LNCaP clone FGC (cell line): ENCODE measurements around the gene SEMA4D.
A peak's percentile ranks its signal among the peaks of the same experiment; 100 is the strongest.

Experiments
- DNase-seq: peaks from one replicate; pipeline ENCODE4 v3.0.0-alpha.2; 2011; ENCODE audit warnings: low read depth
- H3K4me3 ChIP-seq: 2 replicates; pipeline ENCODE4 v1.5.1; 2011; ENCODE audit warnings: mild to moderate bottlenecking, low read depth, low read length, control low read depth
- TF ChIP-seq, protein P1 (sequence below): IDR thresholded peaks from 2 replicates; pipeline ENCODE4 v1.5.1; 2012; ENCODE audit warnings: mild to moderate bottlenecking; ENCODE audit not compliant: control insufficient read depth, insufficient read depth; ENCODE audit errors: extremely low read depth

Gene SEMA4D

DNA sequence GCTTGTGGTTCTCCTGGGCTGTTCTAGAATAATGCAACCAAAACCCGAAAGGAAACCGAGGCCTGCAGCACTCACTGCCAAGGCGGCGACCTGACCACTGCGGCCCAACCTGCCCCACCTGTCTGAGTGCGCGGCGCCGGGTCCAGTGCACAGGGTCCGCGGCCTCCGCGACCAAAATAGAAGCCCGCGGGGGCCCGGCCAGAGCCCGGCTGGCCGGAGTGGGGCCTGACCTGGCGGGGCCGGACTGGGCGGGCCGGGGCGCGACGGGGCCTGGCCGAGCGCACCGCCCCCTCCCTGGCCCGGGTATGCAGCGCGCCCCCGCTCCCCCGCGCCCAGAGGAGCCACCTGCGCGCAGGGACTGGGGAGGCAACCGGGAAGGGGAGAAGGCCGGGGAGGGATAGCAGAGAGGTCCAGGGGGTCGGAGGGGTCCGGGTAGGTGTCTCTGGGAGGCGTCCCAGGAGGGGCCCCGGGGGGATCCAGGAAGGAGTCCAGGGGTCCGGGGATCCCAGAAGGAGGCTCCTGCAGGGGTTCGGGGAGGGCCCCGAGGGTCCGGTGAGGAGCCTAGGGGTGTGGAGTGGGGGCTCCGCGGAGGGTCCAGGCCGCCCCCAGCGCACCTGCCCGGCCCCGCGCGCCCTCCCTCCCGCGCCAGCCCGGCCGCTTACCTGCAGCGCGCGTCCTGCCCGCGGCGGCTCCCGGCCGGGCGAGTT, 503 bp downstream of the SEMA4D start:
- no peak for DNase-seq
- H3K4me3 ChIP-seq = peak overlapping the region; percentile 79
- TF ChIP-seq, protein P1, sequence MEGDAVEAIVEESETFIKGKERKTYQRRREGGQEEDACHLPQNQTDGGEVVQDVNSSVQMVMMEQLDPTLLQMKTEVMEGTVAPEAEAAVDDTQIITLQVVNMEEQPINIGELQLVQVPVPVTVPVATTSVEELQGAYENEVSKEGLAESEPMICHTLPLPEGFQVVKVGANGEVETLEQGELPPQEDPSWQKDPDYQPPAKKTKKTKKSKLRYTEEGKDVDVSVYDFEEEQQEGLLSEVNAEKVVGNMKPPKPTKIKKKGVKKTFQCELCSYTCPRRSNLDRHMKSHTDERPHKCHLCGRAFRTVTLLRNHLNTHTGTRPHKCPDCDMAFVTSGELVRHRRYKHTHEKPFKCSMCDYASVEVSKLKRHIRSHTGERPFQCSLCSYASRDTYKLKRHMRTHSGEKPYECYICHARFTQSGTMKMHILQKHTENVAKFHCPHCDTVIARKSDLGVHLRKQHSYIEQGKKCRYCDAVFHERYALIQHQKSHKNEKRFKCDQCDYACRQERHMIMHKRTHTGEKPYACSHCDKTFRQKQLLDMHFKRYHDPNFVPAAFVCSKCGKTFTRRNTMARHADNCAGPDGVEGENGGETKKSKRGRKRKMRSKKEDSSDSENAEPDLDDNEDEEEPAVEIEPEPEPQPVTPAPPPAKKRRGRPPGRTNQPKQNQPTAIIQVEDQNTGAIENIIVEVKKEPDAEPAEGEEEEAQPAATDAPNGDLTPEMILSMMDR = no peak

DNA sequence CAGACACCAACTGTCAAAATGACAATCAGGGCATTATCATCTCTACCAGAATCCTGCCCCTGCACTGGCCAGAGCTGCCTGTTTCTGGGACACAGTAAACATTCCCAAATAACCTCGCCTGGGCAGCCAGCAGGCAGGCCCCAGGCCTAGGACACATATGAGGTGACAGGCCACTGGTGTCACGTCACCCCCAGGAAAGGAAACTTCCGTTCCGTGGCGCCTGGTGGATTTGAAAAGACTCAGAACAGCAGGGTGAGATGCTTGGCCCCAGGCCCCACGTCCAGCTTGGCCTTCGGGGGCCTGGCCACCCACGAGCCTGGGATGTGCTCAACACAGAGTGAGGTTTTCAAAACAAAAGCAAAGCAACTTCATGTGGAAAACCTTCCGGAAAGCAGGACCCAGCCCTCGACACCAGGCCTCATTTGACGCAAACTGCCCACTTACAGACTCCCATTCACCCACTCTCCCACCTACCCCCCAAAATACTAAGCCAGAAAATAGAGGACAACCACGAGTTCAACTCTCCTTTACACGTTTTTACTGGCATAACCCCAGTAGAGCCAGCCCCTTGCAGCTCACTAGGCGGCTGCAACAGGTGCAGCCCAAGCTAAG, 1.2 kb downstream of the SEMA4D start:
- TF ChIP-seq, protein P1 = no peak
- DNase-seq = no peak
- H3K4me3 ChIP-seq = peak overlapping the region; percentile 79

DNA sequence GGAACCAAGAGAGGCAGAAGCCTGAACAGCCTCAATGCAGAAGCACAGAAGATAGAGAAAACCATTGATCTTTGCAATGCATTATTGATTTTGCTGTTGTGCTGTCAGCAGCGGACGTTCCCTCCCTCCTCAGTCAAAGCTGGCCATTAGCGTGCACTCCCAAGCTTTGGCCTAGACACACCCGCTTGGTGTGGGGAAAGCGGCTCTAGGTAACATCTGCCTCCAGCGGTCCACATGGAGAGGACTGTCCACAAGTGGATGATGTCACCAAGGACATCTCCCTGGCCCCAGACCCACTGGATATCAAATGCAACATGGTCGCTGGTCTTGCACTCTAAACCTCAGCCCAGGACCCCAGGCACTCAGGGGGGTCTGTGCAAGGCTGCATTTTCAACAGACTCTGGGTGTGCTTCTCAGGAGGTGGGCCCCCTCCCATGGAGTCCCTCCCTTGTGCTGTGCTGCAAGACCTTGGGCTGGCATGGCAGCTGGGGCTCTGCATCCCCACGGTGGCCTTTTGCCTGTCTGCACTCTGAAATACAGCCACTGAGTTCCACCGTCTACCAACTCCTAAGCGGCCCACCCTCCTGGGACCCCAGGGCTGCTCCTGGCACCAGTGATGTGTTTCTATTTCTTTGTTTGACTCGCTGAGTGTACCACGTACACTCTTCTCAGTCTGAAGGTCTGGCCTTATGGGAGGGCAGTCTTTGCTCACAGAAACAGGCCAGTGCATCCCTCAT, 1.9 kb downstream of the SEMA4D start:
- TF ChIP-seq, protein P1 = no peak
- DNase-seq = no peak
- H3K4me3 ChIP-seq = peak overlapping the region; percentile 79

DNA sequence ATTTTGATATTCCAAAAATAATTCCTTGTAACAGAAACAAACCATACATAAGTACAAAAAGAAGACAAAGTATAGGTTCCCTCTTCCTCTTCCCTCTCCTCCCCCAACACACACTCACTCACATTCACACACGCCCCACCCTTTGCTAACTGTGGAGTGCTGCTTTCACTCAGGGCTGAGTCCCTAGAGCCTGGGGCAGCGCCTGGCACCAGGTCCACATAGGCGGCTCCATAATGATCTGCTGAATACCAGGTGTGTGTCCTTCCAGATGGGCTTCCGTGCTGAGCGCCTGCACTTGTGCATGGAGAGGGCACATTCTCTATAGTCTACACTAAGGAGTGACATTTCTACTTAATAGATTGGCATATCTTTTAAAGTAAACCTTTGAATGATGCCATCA, 3.7 kb downstream of the SEMA4D start:
- no peak for DNase-seq
- H3K4me3 ChIP-seq = no peak overlapping the region
- TF ChIP-seq, protein P1 = no peak

DNA sequence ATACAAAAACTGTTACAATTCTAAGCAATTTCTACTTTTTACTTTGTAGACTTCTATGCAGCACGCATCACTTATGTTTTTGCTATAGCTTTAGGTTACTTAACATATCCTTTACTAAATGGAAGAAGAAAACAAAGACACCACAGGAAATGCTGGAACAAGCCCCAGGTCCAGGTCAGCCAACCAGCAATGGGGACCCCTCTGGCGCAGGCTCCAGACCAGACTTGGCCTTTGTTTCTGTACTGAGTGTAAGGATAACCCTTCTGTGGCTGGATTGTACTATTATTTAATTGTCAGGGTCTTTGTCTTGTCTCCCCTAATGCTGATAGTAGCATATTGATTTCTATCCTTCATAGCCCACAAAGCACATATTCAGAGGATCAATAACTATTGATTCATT, 4.2 kb downstream of the SEMA4D start:
- TF ChIP-seq, protein P1 = no peak
- no peak overlapping the region for H3K4me3 ChIP-seq
- no peak for DNase-seq

DNA sequence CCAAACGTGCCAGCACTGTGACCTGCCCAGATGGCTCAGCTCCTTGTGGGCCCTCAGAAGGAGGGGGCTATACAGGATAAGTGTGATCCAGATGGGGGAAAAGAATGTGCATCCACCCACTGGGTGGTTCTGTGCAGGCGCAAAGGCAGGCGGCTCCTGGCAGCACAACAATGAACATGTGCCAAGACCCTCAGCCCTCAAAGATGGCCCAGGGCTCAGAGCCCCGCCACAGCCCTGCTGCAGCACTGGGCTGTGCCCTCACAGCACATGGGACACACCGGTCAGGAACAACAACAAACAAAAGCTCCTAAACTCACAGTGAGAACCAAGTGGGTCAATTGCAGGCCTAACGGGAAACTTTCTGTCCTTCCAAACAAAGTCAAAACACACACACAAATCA, 4.7 kb downstream of the SEMA4D start:
- TF ChIP-seq, protein P1 = no peak
- no peak overlapping the region for H3K4me3 ChIP-seq
- no peak for DNase-seq
